HL-60 (cell line): Measurements from ENCODE around the gene TESMIN.

ENCODE experiments used
- DNase-seq, 2 experiments: peaks; one replicate each; pipeline ENCODE4 v3.0.0-alpha.2; 2010 to 2020; ENCODE audit warnings: low read depth in 1 of 2, low spot score in 1 of 2
- H3K27ac ChIP-seq: fragments of 250-450 bp; sonication (Bioruptor Pico); replicated peaks from 2 replicates; pipeline ENCODE4 v1.5.1; 2020; ENCODE audit warnings: mild to moderate bottlenecking, moderate library complexity
- H3K27me3 ChIP-seq: fragments of 250-450 bp; sonication (Bioruptor Pico); 2 replicates; pipeline ENCODE4 v1.5.1; 2021; ENCODE audit warnings: mild to moderate bottlenecking, moderate library complexity; ENCODE audit not compliant: insufficient read depth, poor library complexity, severe bottlenecking
- H3K4me3 ChIP-seq: replicated peaks from 2 replicates; pipeline ENCODE4 v1.5.1; 2011; ENCODE audit warnings: mild to moderate bottlenecking, control low read depth, low read length; ENCODE audit not compliant: insufficient read depth
- CTCF ChIP-seq: IDR thresholded peaks from one replicate; pipeline ENCODE4 v1.5.1; 2011; ENCODE audit warnings: low read length, control low read depth, inconsistent platforms; ENCODE audit not compliant: insufficient read depth
- GABPA ChIP-seq: IDR thresholded peaks from 2 replicates; pipeline ENCODE4 v1.6.1; 2012; ENCODE audit warnings: low read depth
- POLR2AphosphoS5 ChIP-seq: IDR thresholded peaks from 2 replicates; pipeline ENCODE4 v1.6.1; 2012; ENCODE audit warnings: low read depth
- REST ChIP-seq: IDR thresholded peaks from 2 replicates; pipeline ENCODE4 v1.6.1; 2012; ENCODE audit warnings: low read depth; ENCODE audit not compliant: insufficient replicate concordance
- SPI1 ChIP-seq: IDR thresholded peaks from 2 replicates; pipeline ENCODE4 v1.6.1; 2012; ENCODE audit warnings: low read depth, mild to moderate bottlenecking, borderline replicate concordance

TESMIN gene

GRCh38 chr11:68715456-68716122 lies 35.7 kb downstream of the TESMIN start:
- no peak for DNase-seq
- H3K27me3 ChIP-seq, result no peaks in the 10 kb centered on the region

GRCh38 chr11:68714060-68714856 lies 37.1 kb downstream of the TESMIN start:
- Histone ChIP-seq H3K27ac (no peak overlapping the region), H3K4me3 (no peak overlapping the region), H3K27me3 (no peaks in the 10 kb centered on the region)
- no peak for DNase-seq
- no peak for TF ChIP-seq CTCF
- no peak for TF ChIP-seq SPI1
- no peak for TF ChIP-seq REST
- TF ChIP-seq POLR2AphosphoS5, result no peak
- TF ChIP-seq GABPA, result no peak

More at GRCh38 chr11:68715456-68716122, 35.7 kb downstream of the TESMIN start:
- Histone ChIP-seq H3K27ac (no peak overlapping the region), H3K4me3 (no peak overlapping the region)
- TF ChIP-seq POLR2AphosphoS5 (no peak), GABPA (no peak), SPI1 (no peak), CTCF (no peak), REST (no peak)

- H3K27ac ChIP-seq, result no peak overlapping the region
- no peak for TF ChIP-seq GABPA
- no peak for TF ChIP-seq CTCF
- no peak for TF ChIP-seq REST
- no peak for TF ChIP-seq POLR2AphosphoS5
- no peak for TF ChIP-seq SPI1
- no peak for DNase-seq
- H3K27me3 ChIP-seq, result no peaks in the 10 kb centered on the region
- no peak overlapping the region for H3K4me3 ChIP-seq
Observed at GRCh38 chr11:68711114-68711513, 40.2 kb downstream of the TESMIN start.
